GM12872 (cell line): ENCODE results near the gene TNFSF12.

ENCODE experiments used
- CTCF ChIP-seq: IDR thresholded peaks from 3 replicates; pipeline ENCODE4 v1.5.1; 2011; ENCODE audit warnings: low read depth, mild to moderate bottlenecking, low read length, moderate library complexity; ENCODE audit not compliant: insufficient read depth

TNFSF12 gene

GRCh38 chr17:7573324-7574080, 24.6 kb downstream of the TNFSF12 start:
- TF ChIP-seq CTCF = no peak

- TF ChIP-seq CTCF = no peak
Observed at GRCh38 chr17:7574176-7574953, 25.5 kb downstream of the TNFSF12 start.

GRCh38 chr17:7575481-7575883, 26.6 kb downstream of the TNFSF12 start:
- no peak for TF ChIP-seq CTCF

- no peak for TF ChIP-seq CTCF
Observed at GRCh38 chr17:7575959-7576358, 27.1 kb downstream of the TNFSF12 start.

GRCh38 chr17:7576432-7576937, 27.6 kb downstream of the TNFSF12 start:
- TF ChIP-seq CTCF = no peak

GRCh38 chr17:7577327-7578199, 28.7 kb downstream of the TNFSF12 start:
- TF ChIP-seq CTCF = no peak
